ENCODE measurements around the gene TMC4. TPM values are rescaled to one million over a fixed set of nuclear protein-coding genes. Genes with fewer than 3 reads are reported as not detected.
A peak's percentile ranks its signal among the peaks of the same experiment; 100 is the strongest.
"Not testable (repeated sequence)": the region's sequence is repeated elsewhere in the genome, so short reads cannot be mapped to it uniquely, and the experiment has no call there.

Gene TMC4
- 0.32 TPM in 1 of 2 replicates, not detected in the other for total RNA-seq

GRCh38 chr19:54172471-54173358 is at the start of gene TMC4:
Gene TMC4, minus strand, starts transcription at chr19:54173160. Its CDS starts 43 bp downstream, at chr19:54173117.
- TF ChIP-seq CTCF (IDR thresholded peaks at IDR 0.05; ENCODE audit: insufficient read depth, low read depth, low read length), result no peak
- DNase-seq (ENCODE audit: low read depth), result peak; percentile 43
- H3K4me3 ChIP-seq (ENCODE audit: low read depth, low read length), result no peak within 1 kb of the TSS

- not testable (repeated sequence) for DNase-seq (ENCODE audit: low read depth); H3K4me3 ChIP-seq (ENCODE audit: low read depth, low read length)
Measured at GRCh38 chr19:54221947-54222346, 49.0 kb upstream of the TMC4 start.

GRCh38 chr19:54219702-54220101 is 46.7 kb upstream of the TMC4 start:
- H3K4me3 ChIP-seq (ENCODE audit: low read depth, low read length); DNase-seq (ENCODE audit: low read depth): not testable (repeated sequence)

- DNase-seq (ENCODE audit: low read depth), result no peak
- TF ChIP-seq CTCF (IDR thresholded peaks at IDR 0.05; ENCODE audit: insufficient read depth, low read depth, low read length), result no peak
- H3K4me3 ChIP-seq (ENCODE audit: low read depth, low read length), result no peak overlapping the region
Measured at GRCh38 chr19:54218960-54219661, 46.2 kb upstream of the TMC4 start.

GRCh38 chr19:54218259-54218658 is 45.3 kb upstream of the TMC4 start:
- no peak overlapping the region for H3K4me3 ChIP-seq (ENCODE audit: low read depth, low read length)
- TF ChIP-seq CTCF (IDR thresholded peaks at IDR 0.05; ENCODE audit: insufficient read depth, low read depth, low read length), result no peak
- DNase-seq (ENCODE audit: low read depth), result no peak

- not testable (repeated sequence) for H3K4me3 ChIP-seq (ENCODE audit: low read depth, low read length); DNase-seq (ENCODE audit: low read depth)
Measured at GRCh38 chr19:54217517-54218247, 44.7 kb upstream of the TMC4 start.

- no peak for TF ChIP-seq CTCF (IDR thresholded peaks at IDR 0.05; ENCODE audit: insufficient read depth, low read depth, low read length)
Measured at GRCh38 chr19:54216869-54217268, 43.9 kb upstream of the TMC4 start.

GRCh38 chr19:54214734-54215133 is 41.8 kb upstream of the TMC4 start:
- not testable (repeated sequence) for DNase-seq (ENCODE audit: low read depth); H3K4me3 ChIP-seq (ENCODE audit: low read depth, low read length)

More at GRCh38 chr19:54216869-54217268, 43.9 kb upstream of the TMC4 start:
- no peak for DNase-seq (ENCODE audit: low read depth)
- no peak overlapping the region for H3K4me3 ChIP-seq (ENCODE audit: low read depth, low read length)

- H3K4me3 ChIP-seq (ENCODE audit: low read depth, low read length); DNase-seq (ENCODE audit: low read depth): not testable (repeated sequence)
Measured at GRCh38 chr19:54214217-54214616, 41.3 kb upstream of the TMC4 start.
